Measurements from ENCODE around the gene PIGN.

The PIGN gene

DNA sequence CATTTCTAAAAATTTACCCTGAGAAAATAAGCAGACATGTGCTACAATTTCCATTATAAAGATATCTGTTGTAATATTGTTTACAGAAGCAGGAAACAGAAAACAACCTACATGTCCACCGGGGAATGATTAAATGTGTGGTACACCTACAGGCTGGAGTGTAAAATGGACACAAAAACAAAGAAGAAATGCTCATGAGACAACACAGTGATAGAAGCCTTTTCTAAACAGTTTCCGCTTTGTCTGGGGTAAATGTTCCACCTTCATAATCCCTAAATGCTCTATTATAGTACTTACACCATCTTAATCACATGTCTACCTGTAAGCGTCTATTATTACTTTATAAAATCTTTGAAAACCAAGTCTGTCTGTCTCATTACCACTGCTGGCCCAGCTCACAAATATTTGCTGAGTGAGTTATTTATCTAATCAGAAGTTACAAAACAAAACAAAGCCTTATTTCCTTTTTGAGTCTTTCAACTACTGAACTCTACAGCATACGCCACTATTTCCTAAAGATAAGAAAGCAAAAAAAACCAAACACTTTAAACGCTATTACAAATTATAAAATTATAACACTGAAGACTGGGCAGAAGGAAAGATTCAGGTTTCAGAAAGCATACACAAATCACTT, 95.3 kb downstream of the PIGN start:
- no peak for TF ChIP-seq CTCF (conservative IDR thresholded peaks at IDR 0.05)
- H3K27ac ChIP-seq = no peak overlapping the region

- TF ChIP-seq CTCF (conservative IDR thresholded peaks at IDR 0.05) = no peak
- H3K27ac ChIP-seq = no peak overlapping the region
These were observed 97.7 kb downstream of the PIGN start for GRCh38 chr18:62089174-62089573.

GRCh38 chr18:62088156-62088555, 98.7 kb downstream of the PIGN start:
- H3K27ac ChIP-seq = no peak overlapping the region
- no peak for TF ChIP-seq CTCF (conservative IDR thresholded peaks at IDR 0.05)

GRCh38 chr18:62085756-62086155, 101.1 kb downstream of the PIGN start:
- H3K27ac ChIP-seq = no peak overlapping the region
- TF ChIP-seq CTCF (conservative IDR thresholded peaks at IDR 0.05) = no peak

DNA sequence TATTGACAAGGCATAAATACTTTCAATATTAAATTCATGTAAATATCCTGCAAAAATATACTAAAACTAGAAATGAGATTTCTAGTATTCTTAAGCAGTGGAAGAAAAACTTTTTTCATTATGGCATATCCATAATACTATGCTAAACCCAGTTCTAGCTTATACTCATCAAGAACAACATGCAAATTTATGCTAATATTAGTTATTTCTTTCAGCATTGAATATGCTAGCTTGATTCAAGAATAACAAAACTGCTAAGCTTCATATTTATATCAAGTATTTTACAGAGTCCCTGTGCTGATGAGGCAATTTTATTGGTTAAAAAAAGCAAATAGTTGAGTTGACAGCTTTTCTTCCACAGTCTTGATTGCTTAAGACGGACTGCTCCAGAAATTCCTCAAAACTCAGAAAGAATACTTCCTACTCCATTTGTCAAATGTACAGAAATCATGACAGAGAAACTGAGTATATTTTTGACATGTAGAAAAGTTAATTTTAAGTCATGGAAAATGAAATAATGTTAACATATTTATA, 105.0 kb downstream of the PIGN start:
- TF ChIP-seq CTCF (conservative IDR thresholded peaks at IDR 0.05) = no peak
- no peak overlapping the region for H3K27ac ChIP-seq

GRCh38 chr18:62081248-62081647, 105.6 kb downstream of the PIGN start:
- no peak overlapping the region for H3K27ac ChIP-seq
- TF ChIP-seq CTCF (conservative IDR thresholded peaks at IDR 0.05) = no peak

DNA sequence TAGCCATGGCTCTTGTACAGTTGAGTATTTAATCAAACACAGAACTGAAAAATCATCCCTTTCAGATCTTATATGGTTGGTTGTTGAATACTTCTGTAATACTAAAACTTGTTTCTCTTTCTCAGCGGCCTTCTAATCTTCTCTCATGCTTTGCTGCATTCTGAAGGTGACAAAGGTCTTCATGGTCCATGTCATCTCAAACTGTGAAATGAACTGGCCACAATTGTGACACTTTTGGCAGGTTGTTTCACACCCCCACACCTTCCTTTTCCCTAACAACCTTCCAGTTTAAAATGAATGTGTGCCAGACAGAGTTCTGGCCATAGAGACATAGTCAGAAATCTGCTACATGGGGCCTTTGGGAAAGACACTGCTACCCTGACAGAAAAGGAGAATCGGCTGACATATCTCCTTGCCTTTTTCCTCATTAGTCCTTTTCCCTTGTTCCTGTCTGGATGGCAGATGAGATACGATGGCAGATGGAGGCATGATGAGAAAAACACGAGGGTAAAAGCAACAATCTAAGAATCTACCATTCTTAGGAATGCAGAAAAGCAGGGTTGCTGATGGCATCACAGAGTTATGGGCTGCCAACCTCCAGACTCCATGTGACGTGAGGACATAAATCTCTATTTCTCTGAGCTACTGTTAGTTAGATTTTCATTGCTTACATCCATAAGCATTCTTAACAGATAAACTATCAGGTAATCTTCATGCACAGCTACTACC, 106.5 kb downstream of the PIGN start:
- TF ChIP-seq CTCF (conservative IDR thresholded peaks at IDR 0.05) = no peak
- H3K27ac ChIP-seq = no peak overlapping the region

All from VCaP (cell line).